ENCODE results near the gene KLHL7.

DNA sequence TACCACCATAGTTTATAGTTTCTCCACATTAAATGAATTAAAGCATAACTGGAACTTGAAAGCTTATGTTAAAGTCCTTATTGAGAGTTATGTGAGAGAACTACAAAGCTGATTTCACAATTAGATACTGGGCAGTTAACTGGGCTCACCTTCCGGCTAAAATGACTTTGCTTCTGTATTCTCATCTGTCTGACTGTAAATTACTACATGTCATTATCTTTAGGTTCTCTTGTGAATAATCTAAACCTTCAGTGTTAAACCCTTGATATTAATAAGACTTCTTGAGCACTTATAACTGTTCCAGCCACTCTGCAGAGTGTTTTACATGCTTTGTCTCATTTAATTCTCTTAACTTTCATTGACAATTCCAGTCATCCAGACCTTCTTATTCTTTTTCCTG is 3.9 kb downstream of the KLHL7 start:
- TF ChIP-seq EZH2 (IDR thresholded peaks at IDR 0.05; ENCODE audit: insufficient read depth, poor library complexity, severe bottlenecking) = no peak
- TF ChIP-seq EZH2phosphoT487 (IDR thresholded peaks at IDR 0.05; ENCODE audit: insufficient read depth, low read depth) = no peak
